Neuronal stem cell (in vitro differentiated cells): ENCODE data around the gene ARHGEF28.

Experiments
- DNase-seq: peaks from one replicate; pipeline ENCODE4 v3.0.0-alpha.2; 2013; ENCODE audit warnings: low spot score
- H2AFZ ChIP-seq: one replicate; pipeline ENCODE4 v1.6.1; 2013; ENCODE audit warnings: mild to moderate bottlenecking, low read length, inconsistent platforms
- H2AK5ac ChIP-seq: 2 replicates; pipeline ENCODE4 v1.6.1; 2013; ENCODE audit warnings: low read depth, mild to moderate bottlenecking, inconsistent platforms, low read length, moderate library complexity, mixed read lengths
- H2BK120ac ChIP-seq: 2 replicates; pipeline ENCODE4 v1.6.1; 2013; ENCODE audit warnings: low read depth, mild to moderate bottlenecking, inconsistent platforms, low read length, moderate library complexity, mixed read lengths
- H2BK12ac ChIP-seq: one replicate; pipeline ENCODE4 v1.6.1; 2013; ENCODE audit warnings: low read length, inconsistent platforms
- H2BK15ac ChIP-seq: 2 replicates; pipeline ENCODE4 v1.6.1; 2013; ENCODE audit warnings: mild to moderate bottlenecking, low read length, inconsistent platforms, mixed read lengths
- H2BK5ac ChIP-seq: one replicate; pipeline ENCODE4 v1.6.1; 2013; ENCODE audit warnings: inconsistent platforms, mild to moderate bottlenecking, low read length, moderate library complexity
- H3K14ac ChIP-seq: one replicate; pipeline ENCODE4 v1.6.1; 2013; ENCODE audit warnings: low read length, inconsistent platforms
- H3K18ac ChIP-seq: 2 replicates; pipeline ENCODE4 v1.6.1; 2013; ENCODE audit warnings: low read length, inconsistent platforms
- H3K23ac ChIP-seq: 2 replicates; pipeline ENCODE4 v1.6.1; 2013; ENCODE audit warnings: low read depth, mild to moderate bottlenecking, mixed read lengths, low read length, inconsistent platforms; ENCODE audit not compliant: poor library complexity
- H3K27ac ChIP-seq: replicated peaks from 3 replicates; pipeline ENCODE4 v1.5.1; 2013; ENCODE audit warnings: low read length, inconsistent platforms
- H3K27me3 ChIP-seq, 3 experiments: 2 replicates each; pipeline ENCODE4 v1.6.1; 2013; ENCODE audit warnings: low read length in 3 of 3, mild to moderate bottlenecking in 2 of 3, inconsistent platforms in 1 of 3, low read depth in 1 of 3, mixed read lengths in 1 of 3, moderate library complexity in 1 of 3; ENCODE audit not compliant: control insufficient read depth in 3 of 3, insufficient read depth in 3 of 3
- H3K36me3 ChIP-seq, 2 donors: replicated peaks in 1 of 2; 2 replicates each; pipeline ENCODE4 v1.6.1; 2013; ENCODE audit warnings: low read length in 2 of 2; ENCODE audit not compliant: control insufficient read depth in 2 of 2, insufficient read depth in 2 of 2
- H3K4ac ChIP-seq: 2 replicates; pipeline ENCODE4 v1.6.1; 2013; ENCODE audit warnings: inconsistent platforms, mild to moderate bottlenecking, low read length, moderate library complexity
- H3K4me1 ChIP-seq, 2 donors: 1 replicate in 1 of 2; 2 replicates in 1 of 2; pipeline ENCODE4 v1.6.1; 2013; ENCODE audit warnings: low read length in 2 of 2, low read depth in 1 of 2; ENCODE audit not compliant: control insufficient read depth in 2 of 2, insufficient read depth in 1 of 2
- H3K4me2 ChIP-seq: one replicate; pipeline ENCODE4 v1.6.1; 2013; ENCODE audit warnings: mild to moderate bottlenecking, low read length, inconsistent platforms; ENCODE audit not compliant: insufficient read depth, poor library complexity, severe bottlenecking
- H3K4me3 ChIP-seq, 2 donors: 2 replicates each; pipeline ENCODE4 v1.5.1; 2013; ENCODE audit warnings: low read length in 2 of 2, mild to moderate bottlenecking in 2 of 2, inconsistent platforms in 1 of 2, moderate library complexity in 1 of 2
- H3K79me1 ChIP-seq: one replicate; pipeline ENCODE4 v1.6.1; 2013; ENCODE audit warnings: low read depth, mild to moderate bottlenecking, inconsistent platforms, low read length, moderate library complexity
- H3K9ac ChIP-seq: one replicate; pipeline ENCODE4 v1.6.1; 2013; ENCODE audit warnings: mild to moderate bottlenecking, low read depth, low read length, inconsistent platforms; ENCODE audit not compliant: poor library complexity
- H3K9me3 ChIP-seq, 2 donors: replicated peaks in 1 of 2; 2 replicates each; pipeline versions ENCODE3 to v1.6.1; 2013; ENCODE audit warnings: low read length in 2 of 2, mild to moderate bottlenecking in 2 of 2, inconsistent platforms in 1 of 2, low read depth in 1 of 2, mixed read lengths in 1 of 2, moderate library complexity in 1 of 2; ENCODE audit not compliant: control insufficient read depth in 2 of 2, insufficient read depth in 1 of 2
- H4K8ac ChIP-seq: one replicate; pipeline ENCODE4 v1.6.1; 2013; ENCODE audit warnings: low read depth, mild to moderate bottlenecking, inconsistent platforms, low read length, moderate library complexity
- H4K91ac ChIP-seq: one replicate; pipeline ENCODE4 v1.6.1; 2013; ENCODE audit warnings: low read length, low read depth, mild to moderate bottlenecking, inconsistent platforms; ENCODE audit not compliant: poor library complexity
- WGBS, 2 donors: extraction: QIAGEN DNeasy Blood & Tissue Kit; methylation state at CpG; one replicate each; pipeline ENCODE4 v1.1.7; 2013; ENCODE audit warnings: missing lambda C conversion rate in 2 of 2, mixed read lengths in 1 of 2; ENCODE audit not compliant: insufficient read length in 2 of 2, insufficient replicate concordance in 1 of 2; ENCODE audit errors: extremely low coverage in 2 of 2; 5-methylcytosine and 5-hydroxymethylcytosine counted together

Gene ARHGEF28

GRCh38 chr5:73648515-73648914, 22.5 kb downstream of the ARHGEF28 start:
- no CpG with 5 or more reads among the region's 1 CpG for WGBS, 2 donors

GRCh38 chr5:73649926-73650325, 23.9 kb downstream of the ARHGEF28 start:
- Histone ChIP-seq H3K27ac (no peak overlapping the region), H2AFZ (no peak overlapping the region), H3K4me3 (no peak overlapping the region), H3K18ac (no peak overlapping the region), H2BK5ac (no peak overlapping the region), H2BK12ac (no peak overlapping the region), H3K9me3 (no peaks in the 10 kb centered on the region), H3K27me3 (peaks cover 0 to 5% (median 0%) of the 10 kb centered on the region in 3 experiments), H3K14ac (no peak overlapping the region), H3K36me3 (no peaks in the 10 kb centered on the region), H4K91ac (no peak overlapping the region), H2AK5ac (no peak overlapping the region), H4K8ac (no peak overlapping the region), H2BK15ac (no peak overlapping the region), H3K4me1 (no peaks in the 10 kb centered on the region), H3K4ac (no peak overlapping the region), H3K9ac (no peak overlapping the region), H2BK120ac (no peak overlapping the region), H3K23ac (no peak overlapping the region), H3K4me2 (no peak overlapping the region), H3K79me1 (no peaks in the 10 kb centered on the region)
- DNase-seq = no peak
- WGBS, 2 donors = no CpG with 5 or more reads among the region's 3 CpGs

More at GRCh38 chr5:73648515-73648914, 22.5 kb downstream of the ARHGEF28 start:
- Histone ChIP-seq H3K9me3 (no peaks in the 10 kb centered on the region), H2AFZ (no peak overlapping the region), H3K4me2 (no peak overlapping the region), H3K18ac (no peak overlapping the region), H4K91ac (no peak overlapping the region), H3K4ac (no peak overlapping the region), H2BK12ac (no peak overlapping the region), H3K9ac (no peak overlapping the region), H3K36me3 (no peaks in the 10 kb centered on the region), H3K27ac (no peak overlapping the region), H3K27me3 (peaks cover 0 to 10% (median 0%) of the 10 kb centered on the region in 3 experiments), H3K4me3 (no peak overlapping the region), H2BK5ac (no peak overlapping the region), H3K23ac (no peak overlapping the region), H2AK5ac (no peak overlapping the region), H2BK15ac (no peak overlapping the region), H3K14ac (no peak overlapping the region), H2BK120ac (no peak overlapping the region), H3K79me1 (no peaks in the 10 kb centered on the region), H4K8ac (no peak overlapping the region), H3K4me1 (no peaks in the 10 kb centered on the region)
- DNase-seq = no peak

- Histone ChIP-seq H2BK120ac (no peak overlapping the region), H3K4me1 (no peaks in the 10 kb centered on the region), H3K18ac (no peak overlapping the region), H3K4me3 (no peak overlapping the region), H2BK12ac (no peak overlapping the region), H3K27me3 (no peaks in the 10 kb centered on the region), H4K91ac (no peak overlapping the region), H3K4me2 (no peak overlapping the region), H3K4ac (no peak overlapping the region), H2BK5ac (no peak overlapping the region), H3K36me3 (no peaks in the 10 kb centered on the region), H3K23ac (no peak overlapping the region), H3K79me1 (no peaks in the 10 kb centered on the region), H2AK5ac (no peak overlapping the region), H2BK15ac (no peak overlapping the region), H4K8ac (no peak overlapping the region), H3K27ac (no peak overlapping the region), H3K14ac (no peak overlapping the region), H3K9me3 (no peaks in the 10 kb centered on the region), H2AFZ (no peak overlapping the region), H3K9ac (no peak overlapping the region)
- WGBS, 2 donors = no CpG with 5 or more reads among the region's 2 CpGs
- DNase-seq = no peak
Observed at GRCh38 chr5:73652391-73652790, 26.4 kb downstream of the ARHGEF28 start.

DNA sequence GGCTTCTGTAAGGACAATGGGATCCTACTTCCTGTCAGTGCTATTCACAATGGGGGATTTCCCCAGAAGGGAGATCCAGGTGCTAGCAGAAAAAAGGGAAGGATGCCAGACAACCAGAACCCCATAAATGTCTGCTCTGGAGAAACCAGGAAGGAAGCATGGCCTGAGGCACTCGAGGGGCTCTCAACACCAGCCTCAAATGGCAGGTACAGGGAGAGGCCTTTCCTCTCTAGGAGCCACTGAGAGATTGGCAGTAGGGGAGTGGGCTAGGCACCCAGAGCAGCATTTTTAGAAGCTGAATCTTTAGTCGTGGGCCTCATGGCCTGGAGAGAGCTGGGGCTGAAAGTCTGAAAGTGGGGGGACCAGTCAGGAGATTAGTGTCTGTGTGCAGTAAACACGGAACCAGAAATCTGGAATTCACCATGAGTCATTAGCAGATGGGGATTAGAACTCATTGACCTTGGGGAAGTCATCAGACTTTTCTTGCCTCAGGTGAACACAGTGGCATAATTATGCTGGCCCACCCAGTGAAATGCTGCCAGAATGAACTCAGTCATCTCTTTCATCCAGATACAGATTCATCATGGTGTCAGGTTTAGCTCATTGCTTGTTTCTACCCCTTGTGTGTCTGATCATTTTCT, 28.3 kb downstream of the ARHGEF28 start:
- H2BK12ac ChIP-seq = no peak overlapping the region

More for the DNA sequence above, 28.3 kb downstream of the ARHGEF28 start:
- Histone ChIP-seq H3K23ac (no peak overlapping the region), H3K4ac (no peak overlapping the region), H3K4me3 (no peak overlapping the region), H4K91ac (no peak overlapping the region), H2BK5ac (no peak overlapping the region), H2AFZ (peak overlapping the region; percentile 57), H3K18ac (no peak overlapping the region), H3K79me1 (no peaks in the 10 kb centered on the region), H2BK15ac (no peak overlapping the region), H3K9ac (no peak overlapping the region), H2AK5ac (no peak overlapping the region), H3K27ac (no peak overlapping the region), H3K9me3 (no peaks in the 10 kb centered on the region), H3K4me2 (no peak overlapping the region), H3K36me3 (no peaks in the 10 kb centered on the region), H3K27me3 (no peaks in the 10 kb centered on the region), H4K8ac (no peak overlapping the region), H2BK120ac (no peak overlapping the region), H3K4me1 (no peaks in the 10 kb centered on the region), H3K14ac (no peak overlapping the region)
- DNase-seq = no peak
- whole genome bisulfite sequencing, 2 donors = no CpG with 5 or more reads among the region's 3 CpGs
